OCI-LY3 (cell line): Measurements from ENCODE around the gene PLCH2.

Experiments
- EZH2phosphoT487 ChIP-seq: fragments of 200-600 bp; shearing (Covaris generic); IDR thresholded peaks from 2 replicates; pipeline ENCODE4 v1.6.1; 2018; ENCODE audit warnings: antibody characterized with exemption, mixed run types, low read depth
- TF ChIP-seq, protein P1 (sequence below): fragments of 200-600, 300-600 bp; sonication (generic); IDR thresholded peaks from 2 replicates; pipeline ENCODE4 v1.5.1; 2014; ENCODE audit warnings: antibody characterized with exemption, low read length, low read depth

DNA sequence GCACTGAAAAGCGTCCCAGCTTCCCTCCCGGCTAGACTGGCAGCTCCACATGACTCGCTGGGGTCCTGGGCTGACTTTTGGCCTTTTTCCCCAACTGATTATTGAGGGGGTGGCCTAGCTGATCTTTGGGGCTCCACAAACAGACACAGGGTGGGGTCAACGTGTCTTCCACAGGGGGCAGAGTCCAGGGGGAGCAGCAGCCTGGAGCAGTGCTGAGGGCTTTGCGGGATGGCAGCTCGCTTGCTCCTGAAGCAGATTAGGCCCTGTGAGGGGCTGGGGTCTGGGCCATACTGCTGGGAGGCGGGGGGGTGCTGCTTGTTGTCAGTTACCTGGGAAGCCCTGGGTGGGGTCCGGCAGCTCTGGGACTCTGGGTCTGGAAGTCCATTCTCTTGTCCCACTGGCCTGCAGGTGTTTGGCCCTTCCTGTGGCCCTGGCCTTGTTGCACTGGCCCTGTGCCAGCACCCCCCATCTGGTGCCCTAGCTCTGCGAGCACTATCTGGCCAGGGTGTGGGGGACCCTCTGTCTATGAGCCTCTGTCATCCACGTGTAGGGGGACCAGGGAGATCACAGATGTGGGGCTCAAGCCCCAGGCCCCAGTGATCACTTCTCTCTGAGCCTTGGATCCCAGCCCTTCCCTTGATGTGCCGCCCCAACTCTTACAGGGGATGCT lies 66.3 kb downstream of the PLCH2 start:
- TF ChIP-seq, protein P1, sequence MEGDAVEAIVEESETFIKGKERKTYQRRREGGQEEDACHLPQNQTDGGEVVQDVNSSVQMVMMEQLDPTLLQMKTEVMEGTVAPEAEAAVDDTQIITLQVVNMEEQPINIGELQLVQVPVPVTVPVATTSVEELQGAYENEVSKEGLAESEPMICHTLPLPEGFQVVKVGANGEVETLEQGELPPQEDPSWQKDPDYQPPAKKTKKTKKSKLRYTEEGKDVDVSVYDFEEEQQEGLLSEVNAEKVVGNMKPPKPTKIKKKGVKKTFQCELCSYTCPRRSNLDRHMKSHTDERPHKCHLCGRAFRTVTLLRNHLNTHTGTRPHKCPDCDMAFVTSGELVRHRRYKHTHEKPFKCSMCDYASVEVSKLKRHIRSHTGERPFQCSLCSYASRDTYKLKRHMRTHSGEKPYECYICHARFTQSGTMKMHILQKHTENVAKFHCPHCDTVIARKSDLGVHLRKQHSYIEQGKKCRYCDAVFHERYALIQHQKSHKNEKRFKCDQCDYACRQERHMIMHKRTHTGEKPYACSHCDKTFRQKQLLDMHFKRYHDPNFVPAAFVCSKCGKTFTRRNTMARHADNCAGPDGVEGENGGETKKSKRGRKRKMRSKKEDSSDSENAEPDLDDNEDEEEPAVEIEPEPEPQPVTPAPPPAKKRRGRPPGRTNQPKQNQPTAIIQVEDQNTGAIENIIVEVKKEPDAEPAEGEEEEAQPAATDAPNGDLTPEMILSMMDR: no peak
- TF ChIP-seq EZH2phosphoT487: no peak
